Islet precursor cell (in vitro differentiated cells): ENCODE results near the gene GBP1.
"Not testable (repeated sequence)": the region's sequence is repeated elsewhere in the genome, so short reads cannot be mapped to it uniquely, and the experiment has no call there.

Experiments used
- DNase-seq: peaks from one replicate; pipeline ENCODE4 v3.0.0-alpha.2; 2018

GBP1 gene

GRCh38 chr1:89051300-89051954, 13.6 kb downstream of the GBP1 start:
- DNase-seq, result no peak

- no peak for DNase-seq
Measured at GRCh38 chr1:89050649-89051033, 14.4 kb downstream of the GBP1 start.

GRCh38 chr1:89049901-89050648, 14.9 kb downstream of the GBP1 start:
- not testable (repeated sequence) for DNase-seq

DNA sequence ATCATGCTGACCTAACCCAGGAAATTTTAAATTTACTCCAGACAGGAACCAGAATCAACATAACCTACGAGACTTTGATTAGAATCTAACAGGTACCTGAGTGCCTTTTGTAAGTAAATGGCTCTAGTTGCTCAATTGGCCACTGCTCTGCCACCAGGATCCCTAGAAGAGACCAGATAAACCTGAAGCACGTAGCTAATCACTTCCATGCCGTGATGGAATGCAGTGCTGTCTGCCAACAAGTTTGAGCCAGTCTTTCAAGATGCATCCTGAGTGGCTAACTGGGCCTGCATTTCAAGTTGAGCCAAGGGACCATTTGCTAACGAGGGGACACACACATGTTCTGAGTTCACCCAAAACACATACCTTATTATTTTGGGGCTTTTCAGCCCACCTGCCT, 15.8 kb downstream of the GBP1 start:
- not testable (repeated sequence) for DNase-seq

DNA sequence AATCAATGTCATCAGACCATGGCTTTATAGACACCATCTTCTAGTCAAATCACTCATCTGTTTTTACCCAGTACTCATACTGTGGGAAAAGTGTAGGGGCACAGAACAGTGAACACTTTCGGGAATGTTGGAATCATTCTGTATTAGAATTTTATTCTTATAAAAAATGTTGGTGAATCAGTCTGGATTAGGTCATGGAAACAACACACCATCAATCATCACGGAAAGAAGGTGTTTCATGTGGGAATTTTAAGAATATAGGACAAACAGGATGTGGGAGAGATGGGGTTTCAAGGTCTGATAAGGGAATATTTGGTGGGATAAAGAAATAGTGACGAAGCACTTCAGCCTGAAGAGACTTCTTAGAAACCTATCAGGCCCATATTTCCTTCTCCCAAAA, 17.3 kb downstream of the GBP1 start:
- DNase-seq, result no peak

DNA sequence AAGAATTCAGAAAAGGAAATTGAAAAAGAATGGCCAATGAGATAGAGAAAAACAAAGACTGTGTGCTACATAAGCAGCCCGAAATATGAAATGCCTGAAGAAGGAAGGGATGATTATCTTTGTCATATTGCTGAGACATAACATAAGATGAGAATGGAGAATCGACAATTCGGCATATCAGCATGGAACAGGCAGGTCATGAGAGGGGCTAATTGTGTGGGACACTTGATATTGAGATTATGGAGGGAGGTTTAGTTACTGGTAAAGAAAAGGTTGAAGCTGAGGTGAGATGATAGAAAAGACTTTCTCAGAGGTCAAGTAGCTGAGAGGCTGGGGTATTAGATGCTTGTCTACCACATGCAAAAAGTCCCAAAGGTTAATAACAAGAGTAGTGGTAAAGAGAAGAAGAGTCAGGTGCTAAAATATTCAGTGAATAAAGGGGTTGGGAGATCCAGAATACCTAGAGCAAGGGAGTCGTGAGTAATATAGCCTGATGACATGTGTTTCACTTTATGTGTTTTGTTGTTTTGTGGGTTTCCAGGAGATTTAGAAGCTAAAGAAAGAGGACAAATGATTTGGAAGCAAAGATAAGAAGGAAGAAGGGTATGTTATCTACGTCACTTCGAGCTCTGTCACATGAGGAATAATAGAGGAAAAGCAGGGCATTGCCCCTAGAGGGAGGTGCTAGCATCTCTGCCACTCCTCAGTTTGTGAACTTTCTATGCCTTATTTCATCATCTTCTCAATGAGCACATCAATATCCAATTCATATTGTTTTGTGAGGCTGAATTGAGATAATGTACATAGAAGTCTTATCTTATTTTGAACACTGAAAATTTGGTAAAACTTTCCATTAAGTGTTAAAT, 18.5 kb downstream of the GBP1 start:
- not testable (repeated sequence) for DNase-seq

DNA sequence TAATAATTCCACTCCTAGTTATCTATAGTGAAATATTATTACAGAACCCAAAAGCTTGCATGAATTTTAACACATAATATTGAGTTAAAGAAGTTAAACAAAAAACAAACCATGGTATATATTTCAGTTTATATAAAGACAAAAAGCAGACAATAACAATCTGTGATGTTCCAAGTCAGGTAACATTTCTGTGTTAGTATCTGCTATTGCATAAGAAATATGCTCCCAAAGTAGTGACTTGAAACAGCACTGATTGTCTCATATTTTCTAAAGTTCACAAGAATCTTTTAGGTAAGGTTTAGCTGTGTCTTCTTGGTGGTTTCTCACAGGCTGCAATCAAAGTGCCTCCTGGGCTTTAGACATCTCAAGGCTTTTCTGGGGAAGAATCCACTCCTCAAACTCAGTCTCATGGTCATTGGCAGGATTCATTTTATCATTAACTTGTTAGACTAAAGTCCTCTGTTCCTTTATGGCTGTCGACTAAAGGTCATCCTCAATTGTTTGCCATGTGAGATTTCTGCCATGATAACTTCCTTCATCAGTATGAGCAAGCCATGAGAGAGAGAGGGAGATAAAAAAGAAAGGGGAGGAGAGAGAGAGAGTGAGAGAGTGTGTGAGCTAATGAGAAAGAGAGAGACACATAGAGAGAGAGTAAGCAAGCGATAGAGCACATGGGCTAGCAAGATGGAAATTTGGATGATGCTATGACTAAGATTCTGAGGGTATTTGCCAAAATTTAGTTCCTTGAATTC, 19.9 kb downstream of the GBP1 start:
- no peak for DNase-seq

DNA sequence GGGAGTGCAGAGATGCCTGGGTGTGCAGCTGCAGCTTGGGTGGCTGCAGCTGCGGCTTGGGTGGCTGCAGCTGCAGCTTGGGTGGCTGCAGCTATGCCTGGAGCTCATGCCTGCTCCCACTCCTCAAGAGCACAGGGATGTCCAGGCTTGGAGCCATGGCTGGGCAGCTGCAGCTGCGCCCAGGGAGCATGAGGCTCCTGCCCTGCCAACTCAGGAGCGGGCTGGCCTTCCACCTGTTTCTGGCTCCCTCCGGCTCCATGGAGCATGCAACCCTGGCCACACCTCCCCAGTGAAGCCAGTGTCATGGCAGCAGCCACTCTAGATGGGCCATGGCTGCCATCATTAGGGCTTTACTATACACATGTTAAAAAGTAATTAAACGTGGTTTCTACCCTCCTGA, 21.1 kb downstream of the GBP1 start:
- no peak for DNase-seq

GRCh38 chr1:89042491-89042890, 22.5 kb downstream of the GBP1 start:
- no peak for DNase-seq

GRCh38 chr1:89041721-89042120, 23.3 kb downstream of the GBP1 start:
- DNase-seq, result no peak

DNA sequence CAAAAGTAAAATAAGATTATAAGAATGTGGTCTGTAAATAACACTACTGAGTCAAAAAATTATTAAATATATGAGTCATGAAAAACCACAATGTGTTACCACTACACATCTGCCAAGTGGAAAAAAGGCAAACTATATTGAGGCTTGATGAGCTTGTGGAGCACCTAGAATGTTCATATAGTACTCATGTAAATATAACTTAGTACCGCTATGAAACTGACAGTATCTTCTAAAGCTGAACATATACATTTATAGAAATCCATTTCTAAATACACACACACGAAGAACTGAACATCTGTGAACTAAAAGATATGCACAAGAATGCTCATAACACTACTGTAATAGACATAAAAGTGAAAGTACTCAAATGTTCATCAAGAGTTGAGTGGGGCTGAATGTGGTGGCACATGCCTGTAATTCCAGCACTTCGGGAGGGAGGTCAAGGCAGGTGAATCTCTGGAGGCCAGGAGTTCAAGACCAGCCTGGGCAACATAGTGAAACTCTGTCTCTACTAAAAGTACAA, 23.8 kb downstream of the GBP1 start:
- no peak for DNase-seq

- no peak for DNase-seq
Measured at GRCh38 chr1:89040315-89040626, 24.7 kb downstream of the GBP1 start.

DNA sequence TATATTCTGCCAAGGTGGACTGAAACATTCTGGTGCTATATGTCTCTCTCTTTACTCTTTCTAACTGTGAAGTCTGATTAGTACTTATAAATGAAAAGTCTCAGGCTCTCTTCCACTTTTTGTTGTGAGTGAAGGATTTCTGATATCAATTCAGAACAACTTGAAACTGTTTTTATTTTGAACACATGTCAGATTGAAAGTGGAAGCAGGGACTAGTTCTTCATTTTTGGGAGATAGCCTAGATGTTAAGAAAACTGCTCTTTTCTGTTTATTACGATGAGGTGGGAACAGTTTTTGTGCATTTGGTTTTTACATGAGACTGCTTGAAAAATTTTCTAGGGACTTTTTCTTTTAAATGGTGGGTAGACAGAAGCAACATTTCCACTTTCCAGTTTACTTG, 27.8 kb downstream of the GBP1 start:
- no peak for DNase-seq

DNA sequence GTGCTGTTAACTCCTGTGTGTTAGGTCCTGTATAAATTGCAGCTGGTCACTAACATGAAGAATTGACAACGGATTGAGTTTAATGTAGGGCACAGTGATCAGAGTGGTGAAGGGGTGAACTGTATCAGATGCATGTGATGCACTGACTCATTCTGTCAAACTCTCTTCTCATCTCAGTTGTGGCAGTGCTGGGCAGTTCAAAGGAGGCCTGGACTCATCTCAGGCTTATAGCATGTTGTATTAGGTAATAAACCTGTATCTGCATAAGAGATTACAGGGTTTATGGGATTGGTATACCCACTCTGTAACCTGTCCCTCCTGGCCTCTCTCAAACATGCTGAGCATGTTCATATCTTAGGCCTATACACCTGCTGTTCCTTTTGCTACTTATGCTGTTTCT, 29.9 kb downstream of the GBP1 start:
- no peak for DNase-seq

GRCh38 chr1:89034004-89034403, 31.0 kb downstream of the GBP1 start:
- DNase-seq, result not testable (repeated sequence)

- DNase-seq, result not testable (repeated sequence)
Measured at GRCh38 chr1:89029051-89029450, 36.0 kb downstream of the GBP1 start.

- DNase-seq, result no peak
Measured at GRCh38 chr1:89025928-89026327, 39.1 kb downstream of the GBP1 start.

- no peak for DNase-seq
Measured at GRCh38 chr1:89023026-89023425, 42.0 kb downstream of the GBP1 start.

DNA sequence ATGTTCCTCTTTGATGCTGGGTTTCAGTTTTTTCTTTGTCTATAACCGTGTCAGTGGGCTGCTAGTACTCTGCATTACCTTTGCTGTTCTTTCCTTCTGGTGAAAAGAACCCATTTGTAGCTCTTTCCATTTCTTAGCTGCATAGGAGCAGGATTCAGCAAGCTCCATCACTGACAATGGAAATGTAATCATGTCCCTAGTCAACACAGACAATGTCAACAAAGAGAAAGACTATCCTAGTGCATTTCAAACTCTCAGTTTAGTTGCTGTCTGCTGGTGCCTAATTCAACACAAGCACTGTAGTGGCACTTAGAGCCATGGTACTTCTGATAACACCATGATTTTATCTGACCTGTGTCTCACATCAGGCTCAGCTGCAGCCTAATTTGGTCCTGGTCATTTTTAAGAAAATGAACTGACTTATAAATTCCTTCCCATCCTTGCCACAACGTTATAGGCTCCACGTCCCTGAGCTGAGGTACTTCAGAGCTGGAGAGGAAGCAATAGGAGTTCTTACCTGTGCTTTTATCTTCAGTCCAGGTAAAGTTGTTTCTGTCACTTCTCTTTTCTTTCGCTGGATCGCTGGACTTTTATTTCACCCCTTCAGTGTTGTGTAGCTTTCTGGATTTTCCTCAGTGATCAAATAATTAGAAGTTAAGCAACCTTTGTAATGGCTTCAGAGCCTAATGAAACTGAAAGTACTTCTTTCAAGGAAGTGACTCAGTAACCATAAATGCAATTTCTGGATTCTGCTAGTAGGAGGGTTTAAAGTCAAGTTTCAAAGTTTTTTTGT, 42.6 kb downstream of the GBP1 start, which contains the start of gene GBP3:
GBP3 (minus strand) TSS at position 700 of the 793 bp plus-strand sequence. CDS start 2,145 bp downstream, outside the sequence.
- no peak for DNase-seq

GRCh38 chr1:89018318-89018717, 46.7 kb downstream of the GBP1 start:
- not testable (repeated sequence) for DNase-seq

- no peak for DNase-seq
Measured at GRCh38 chr1:89008511-89008910, 56.5 kb downstream of the GBP1 start.
